Right renal cortex interstitium (tissue), 3 donors: ENCODE measurements around the gene APOL1. TPM values are rescaled to one million over a fixed set of nuclear protein-coding genes. Genes with fewer than 3 reads are reported as not detected.
"Not testable (repeated sequence)": the region's sequence is repeated elsewhere in the genome, so short reads cannot be mapped to it uniquely, and the experiment has no call there.

Source experiments
- DNase-seq, 3 donors: peaks; one replicate each; pipeline ENCODE4 v3.0.0-alpha.2; 2013; ENCODE audit warnings: low read depth in 3 of 3, low spot score in 2 of 3
- polyA plus RNA-seq, 3 donors: library from polyadenylated mRNA; unstranded; fragments of 120-200 nt; gene quantifications; one replicate each; pipeline ENCODE4 v1.2.1, GENCODE V29; 2013; ENCODE audit not compliant: insufficient read length in 3 of 3

Gene APOL1
- polyA plus RNA-seq, 3 donors = 12.3 to 13.7 (median 13.1) TPM

DNA sequence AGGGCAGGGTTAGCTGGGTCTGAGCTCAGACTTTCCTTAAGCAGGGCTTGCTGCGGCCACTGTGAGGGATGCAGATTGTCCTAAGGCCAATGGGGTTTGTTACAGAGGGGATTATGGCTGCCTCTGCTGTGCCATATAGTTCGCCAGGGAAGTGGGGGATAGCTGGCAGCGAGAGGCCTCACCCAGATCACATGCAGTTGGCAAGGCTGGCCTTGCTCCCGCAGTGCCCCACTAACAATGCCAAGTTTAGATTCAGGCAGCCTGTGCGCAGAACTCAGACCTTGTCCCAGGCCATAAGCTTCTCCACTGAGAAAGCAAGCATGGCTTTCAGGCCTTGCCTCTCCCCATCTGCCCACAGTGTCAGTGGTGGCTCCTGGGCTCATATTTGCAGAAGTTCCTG lies 8.9 kb upstream of the APOL1 start:
- no peak for DNase-seq

DNA sequence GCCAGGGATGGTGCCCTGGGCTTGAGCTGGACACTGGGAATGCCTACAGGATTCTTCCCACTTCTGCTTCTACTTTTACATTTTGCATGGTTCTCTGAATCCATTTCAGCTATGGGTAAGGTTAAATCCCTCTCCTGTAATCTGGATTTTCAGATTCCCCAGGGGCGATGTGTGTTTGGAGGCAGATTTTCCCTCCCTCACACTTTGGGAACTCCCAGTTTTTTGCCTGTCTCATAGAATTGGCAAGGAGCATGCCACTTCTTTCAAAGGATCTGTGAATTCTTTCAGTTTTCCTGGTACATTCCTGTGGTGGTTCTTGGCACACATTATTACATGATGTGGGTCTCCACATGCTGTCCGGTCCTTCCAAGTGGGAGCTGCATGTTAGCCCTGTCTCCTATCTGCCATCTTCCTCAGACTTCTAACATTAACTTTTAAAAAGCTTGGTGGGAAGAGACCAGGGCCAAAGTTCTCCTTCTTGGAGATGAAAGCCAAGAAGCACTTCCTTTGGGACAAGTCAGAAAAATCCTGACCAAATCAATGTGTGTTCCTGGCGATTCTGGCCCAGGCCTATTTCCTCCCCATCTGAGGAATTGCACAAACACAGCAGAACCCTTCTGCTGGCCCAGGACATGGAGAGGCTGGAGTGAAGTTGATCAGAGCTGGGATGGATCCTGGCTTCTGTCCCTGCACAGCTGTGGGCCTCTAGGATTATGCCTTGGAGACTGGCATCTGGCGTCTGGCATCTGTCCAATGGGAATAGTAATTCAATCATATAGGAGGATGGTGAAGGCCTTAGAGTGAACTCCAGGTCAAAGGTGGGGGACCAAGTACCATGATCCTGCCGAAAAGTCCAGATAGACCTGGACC lies 8.2 kb upstream of the APOL1 start:
- no peak for DNase-seq

DNA sequence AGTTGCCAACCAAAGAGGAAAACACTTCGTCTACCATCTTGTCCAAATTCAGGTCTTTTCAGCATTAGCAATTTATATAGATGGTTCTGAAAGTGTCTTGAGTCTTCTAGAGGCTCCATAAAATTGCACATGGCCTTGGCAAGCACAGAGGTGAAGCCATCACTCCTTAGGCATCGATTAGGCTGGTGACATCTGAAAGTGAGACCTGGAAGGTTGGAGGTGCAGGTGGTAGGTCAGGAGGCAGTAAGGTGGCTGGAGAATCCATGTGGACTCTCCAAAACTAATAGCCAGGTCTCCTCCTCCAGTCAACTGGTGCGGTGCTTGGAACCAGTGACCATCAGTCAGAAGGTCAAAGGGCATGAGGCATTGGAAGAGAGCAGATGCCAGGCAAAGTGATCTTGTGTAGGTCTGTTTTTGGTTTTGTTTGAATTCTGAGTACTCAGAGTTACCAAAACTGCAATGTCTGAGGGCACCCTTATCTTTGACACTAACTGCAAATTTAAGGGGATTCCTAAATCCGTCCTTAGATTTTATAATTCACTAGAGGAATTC lies 7.1 kb upstream of the APOL1 start:
- DNase-seq = no peak

DNA sequence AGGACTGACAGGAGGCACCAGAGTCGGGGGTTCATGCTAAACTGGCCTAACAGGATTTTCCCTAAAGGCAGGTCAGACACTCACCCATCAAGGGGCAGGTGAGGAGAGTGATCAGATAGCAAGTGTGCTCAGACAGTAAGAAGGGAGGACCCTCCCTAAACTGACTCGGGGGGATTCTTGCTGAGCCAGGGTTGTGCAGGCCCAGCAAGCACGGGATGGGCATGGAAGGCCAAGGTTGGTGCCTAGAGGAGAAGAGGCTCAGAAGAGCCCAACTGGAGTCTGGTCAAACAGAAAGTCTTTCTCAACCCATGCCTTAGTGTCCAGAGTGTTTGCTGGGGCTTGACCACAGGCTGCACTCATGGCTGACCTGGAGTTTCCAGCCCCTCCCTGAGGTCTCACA lies 6.2 kb upstream of the APOL1 start:
- no peak for DNase-seq

DNA sequence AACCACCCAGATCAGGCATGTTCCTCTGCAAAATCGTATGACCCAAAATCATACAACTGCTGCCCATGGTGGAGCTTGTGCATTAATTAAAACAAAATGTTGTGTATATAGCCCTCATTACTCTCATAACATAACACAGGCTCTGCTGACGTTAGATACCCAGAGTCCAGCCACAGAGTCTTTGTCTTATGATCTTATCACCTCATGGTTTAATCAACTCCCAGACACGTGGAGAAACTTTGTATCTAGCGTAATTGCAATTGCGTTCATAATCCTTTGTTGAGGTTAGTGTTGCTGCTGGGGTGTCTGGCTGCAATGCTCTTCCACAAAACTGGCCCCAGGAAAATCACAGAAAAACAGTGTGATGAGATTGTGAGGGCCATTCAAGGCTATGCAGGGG lies 5.0 kb upstream of the APOL1 start:
- no peak for DNase-seq

DNA sequence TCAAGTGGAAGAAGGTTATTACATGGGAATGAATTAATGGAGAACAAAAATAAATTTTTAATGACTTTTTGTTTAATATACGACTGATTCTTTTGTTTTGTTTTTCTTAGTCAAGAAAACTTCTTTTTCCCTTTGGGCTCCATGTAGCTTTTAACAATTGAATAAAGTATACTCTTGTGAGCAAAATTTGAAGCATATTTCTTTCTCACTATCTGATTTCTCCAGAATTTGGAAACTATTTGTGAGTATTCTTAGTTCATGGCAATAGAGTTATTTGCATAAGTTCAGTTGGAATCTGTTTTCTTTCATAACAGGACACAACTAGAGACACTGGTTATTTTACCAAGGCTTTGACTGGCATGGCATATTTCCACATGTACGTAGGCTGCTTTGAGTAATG lies 3.8 kb upstream of the APOL1 start:
- no peak for DNase-seq

DNA sequence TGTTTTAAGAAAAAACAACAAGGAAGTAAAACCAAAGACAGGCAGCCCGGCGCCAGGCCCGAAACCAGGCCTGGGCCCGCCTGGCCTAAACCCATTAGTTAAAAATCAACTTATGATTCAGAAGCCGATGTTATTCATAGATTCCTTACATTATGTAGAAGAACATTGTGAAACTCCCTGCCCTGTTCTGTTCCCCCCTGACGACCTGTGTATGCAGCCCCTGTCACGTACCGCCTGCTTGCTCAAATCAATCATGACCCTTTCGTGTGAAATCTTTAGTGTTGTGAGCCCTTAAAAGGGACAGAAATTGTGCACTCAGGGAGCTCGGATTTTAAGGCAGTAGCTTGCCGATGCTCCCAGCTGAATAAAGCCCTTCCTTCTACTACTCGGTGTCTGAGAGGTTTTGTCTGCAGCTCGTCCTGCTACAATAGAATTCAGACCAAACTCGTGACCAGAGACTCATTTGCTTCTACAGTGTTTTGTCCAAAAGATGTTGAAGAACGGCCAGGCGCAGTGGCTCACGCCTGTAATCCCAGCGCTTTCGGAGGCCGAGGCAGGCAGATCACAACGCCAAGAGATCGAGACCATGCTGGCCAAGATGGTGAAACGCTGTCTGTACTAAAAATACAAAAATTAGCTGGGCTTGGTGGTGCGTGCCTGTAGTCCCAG lies 2.5 kb upstream of the APOL1 start:
- not testable (repeated sequence) for DNase-seq

DNA sequence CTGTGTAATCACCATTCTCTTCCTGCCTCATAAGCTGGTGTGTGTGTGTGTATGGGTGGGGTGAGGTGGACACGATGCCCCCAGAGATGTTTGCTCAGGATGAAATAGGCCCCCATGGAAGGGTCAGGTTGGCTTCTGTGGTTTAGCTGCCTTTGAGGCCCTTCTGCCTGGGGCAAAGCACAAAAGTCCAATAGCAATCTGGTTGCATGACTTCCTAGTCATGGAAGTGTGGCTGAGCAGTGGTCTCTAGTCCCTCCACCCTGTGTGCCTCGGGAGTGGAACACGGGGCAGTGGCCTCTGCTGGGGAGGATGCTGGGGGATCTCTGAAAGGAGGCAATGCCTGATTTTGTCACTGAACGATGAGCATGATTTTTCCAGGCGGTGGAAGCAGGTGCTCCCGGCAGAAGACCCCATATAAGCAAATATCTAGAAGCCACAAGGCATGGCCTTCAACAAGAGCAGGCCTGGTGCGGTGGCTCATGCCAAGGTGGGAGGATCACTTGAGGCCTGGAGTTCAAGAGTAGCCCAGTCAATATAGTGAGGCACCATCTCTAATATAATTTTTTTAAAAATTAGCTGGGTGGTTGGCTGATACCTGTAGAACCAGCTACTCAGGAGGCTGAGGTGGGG lies 839 bp upstream of the APOL1 start:
- not testable (repeated sequence) for DNase-seq

DNA sequence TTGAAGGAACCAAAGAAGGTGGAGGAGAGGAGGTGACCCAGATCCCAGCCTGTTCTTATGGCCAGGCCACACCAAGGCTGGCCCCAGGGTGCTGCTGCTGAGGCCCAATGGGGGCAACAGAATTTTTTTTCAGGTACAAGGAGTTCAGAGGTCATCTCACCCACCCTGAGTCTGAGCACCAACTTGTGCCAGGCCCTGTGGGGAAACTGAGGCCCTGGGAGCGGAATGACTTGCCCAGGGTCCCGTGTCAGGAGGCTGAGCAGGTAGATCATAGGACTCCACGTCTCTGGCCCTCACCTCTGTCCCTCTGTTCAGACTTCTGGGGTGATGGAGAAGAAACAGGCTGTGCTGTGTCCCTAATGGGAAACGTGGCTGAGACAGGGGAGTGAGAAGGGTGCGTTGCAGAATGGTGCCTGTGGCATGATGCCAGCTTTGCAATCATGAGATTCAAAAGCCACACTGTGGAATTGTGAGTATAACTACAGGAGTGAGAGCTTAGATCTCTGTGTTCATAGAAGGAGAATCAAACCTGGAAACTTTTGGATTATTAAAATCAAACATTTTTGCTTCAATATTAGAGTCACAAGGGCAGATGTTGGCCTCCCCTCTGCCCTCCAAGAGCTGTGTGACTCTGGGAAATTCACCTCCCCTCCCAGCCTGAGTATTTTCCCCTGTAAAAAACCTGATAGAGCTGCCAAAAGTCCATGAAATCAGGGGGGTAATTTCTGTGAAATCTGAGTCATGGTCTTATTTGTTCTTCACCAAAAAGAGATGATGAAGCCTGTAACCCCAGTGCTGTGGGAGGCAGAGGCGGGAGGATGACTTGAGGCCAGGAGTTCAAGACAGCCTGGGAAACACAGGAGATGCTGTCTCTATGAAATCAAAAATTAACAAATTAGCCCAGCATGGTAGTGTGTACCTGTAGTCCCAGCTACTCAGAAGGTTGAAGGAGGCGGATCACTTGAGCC lies 874 bp downstream of the APOL1 start:
- no peak for DNase-seq

DNA sequence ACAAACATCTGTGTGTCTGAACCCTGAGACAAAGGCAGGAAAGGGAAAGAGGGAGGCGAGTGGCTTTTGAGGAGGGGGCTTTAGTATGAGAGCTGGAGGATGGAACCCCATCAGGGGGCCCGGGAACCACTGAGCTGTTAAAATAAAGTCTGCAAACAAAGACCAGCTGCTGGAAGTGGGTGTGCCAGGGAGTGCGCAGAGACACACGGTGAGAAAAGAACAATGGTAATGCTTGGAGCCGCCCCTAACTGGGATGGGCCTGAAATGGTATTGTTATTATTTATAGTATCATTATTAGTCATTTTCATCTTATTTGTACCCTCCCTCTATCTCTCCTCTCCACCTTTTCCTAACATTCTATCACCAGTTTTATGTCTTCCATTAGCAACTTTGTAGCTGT lies 2.6 kb downstream of the APOL1 start:
- DNase-seq = not testable (repeated sequence)

DNA sequence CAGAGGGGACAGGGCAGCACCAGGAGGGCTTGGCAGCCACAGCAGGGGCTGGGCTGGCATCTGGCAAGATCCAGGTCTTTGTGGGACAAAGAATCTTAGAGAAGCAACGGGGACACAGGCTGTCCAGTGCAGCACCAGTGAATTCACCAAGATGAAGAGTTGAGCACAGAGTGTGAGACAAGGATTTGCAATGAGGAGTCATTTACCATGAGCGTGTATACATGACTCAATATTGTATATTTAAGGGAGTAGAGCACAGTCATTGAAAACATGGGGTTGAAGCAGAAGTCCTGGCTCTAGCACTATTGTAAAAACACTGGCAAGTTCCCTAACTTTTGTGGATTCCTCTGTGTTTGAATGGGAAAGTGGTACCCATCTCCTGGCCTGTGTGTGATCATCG lies 3.5 kb downstream of the APOL1 start:
- DNase-seq = no peak

DNA sequence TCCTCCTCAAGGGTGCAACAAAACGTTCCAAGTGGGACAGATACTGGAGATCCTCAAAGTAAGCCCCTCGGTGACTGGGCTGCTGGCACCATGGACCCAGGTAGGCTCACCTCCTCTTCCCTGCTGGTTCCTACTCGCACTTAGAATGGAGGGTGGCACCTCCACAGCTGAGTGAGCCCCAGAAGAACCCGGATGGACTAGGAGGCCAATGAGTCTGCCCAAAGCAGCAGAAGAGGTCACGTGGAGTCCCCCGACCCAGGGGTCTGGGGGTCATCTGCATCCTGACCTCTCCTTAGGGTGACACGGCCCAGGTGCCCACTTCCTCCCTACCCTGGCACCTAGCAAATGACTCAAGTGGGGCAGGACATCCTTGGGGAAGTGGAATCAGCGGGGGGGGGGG lies 4.4 kb downstream of the APOL1 start:
- no peak for DNase-seq

DNA sequence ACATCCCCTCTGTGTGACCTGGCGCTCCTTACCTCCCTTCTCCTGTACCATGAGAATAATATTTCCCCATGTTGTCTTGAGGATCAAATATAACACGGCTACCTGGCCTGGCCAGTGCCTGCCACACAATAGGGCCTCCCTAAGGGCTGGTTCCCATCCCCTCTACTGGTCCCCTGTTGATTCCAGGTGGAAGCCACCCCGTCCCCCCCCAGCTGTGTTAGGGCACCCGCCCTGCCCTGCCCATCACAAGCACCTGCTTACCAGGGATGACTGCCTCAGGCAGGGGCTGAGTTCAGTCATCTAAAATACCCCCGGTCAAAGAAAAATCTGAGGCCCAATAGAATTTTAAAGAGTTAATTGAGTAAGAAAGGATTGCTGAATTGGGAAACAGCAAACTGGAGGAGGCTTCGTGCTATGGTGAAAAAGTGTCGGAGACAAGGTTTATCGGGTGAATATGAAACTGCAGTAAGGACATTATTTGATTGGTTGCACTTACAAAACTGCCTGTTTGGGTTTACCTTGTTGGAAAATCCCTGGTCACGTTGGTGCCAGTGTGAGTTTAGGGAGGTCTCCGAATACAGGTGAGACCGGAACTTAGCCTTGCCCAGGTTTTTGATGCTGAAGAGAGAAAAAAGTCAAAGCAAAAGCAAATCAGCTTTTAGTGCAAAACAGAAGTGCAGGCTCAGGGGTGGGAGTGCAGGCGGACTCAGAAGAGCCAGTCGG lies 5.2 kb downstream of the APOL1 start:
- no peak for DNase-seq

DNA sequence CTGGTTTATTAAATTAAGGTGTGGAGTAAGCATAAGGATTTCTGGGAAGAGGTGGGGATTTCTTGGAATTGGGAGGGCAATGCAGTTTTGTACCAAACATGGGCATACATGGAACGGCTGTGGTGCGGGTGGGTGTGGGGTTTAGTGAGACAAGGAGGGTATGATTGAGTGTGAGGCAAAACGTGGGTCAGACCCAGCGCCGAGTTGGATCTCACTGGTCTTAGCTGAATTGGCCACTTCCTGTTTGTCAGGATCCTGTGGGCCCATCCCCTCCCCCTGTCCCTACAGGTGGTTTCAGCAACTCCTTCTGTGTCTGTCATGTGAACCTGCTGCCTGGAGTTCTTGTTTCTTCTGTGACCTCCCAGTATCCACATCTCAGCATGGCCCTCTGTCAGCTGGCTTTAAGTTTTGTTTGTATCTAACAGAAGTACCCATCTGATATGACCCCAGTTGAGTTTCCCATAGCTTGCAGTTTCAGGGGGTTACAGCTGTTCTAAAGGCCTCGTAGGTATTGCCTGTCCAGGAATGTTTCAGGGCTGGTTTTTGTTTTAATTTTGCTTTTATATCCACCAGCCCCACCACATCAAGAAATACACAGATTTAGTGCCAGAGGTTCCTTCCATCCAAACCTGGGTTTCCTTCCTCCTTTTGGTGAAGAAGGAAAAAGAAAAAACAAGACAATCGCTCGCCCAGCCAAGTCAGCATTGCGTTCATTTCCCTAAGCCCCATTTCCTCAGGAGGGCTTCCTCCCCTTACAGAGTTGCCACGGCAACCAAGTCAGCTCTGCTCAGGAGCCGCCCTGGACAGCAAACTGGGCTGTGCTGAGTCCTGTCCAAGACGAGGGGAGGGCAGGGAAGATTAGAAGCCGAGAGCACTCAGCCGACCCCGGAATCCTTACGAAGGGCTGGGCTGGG lies 6.0 kb downstream of the APOL1 start:
- no peak for DNase-seq

DNA sequence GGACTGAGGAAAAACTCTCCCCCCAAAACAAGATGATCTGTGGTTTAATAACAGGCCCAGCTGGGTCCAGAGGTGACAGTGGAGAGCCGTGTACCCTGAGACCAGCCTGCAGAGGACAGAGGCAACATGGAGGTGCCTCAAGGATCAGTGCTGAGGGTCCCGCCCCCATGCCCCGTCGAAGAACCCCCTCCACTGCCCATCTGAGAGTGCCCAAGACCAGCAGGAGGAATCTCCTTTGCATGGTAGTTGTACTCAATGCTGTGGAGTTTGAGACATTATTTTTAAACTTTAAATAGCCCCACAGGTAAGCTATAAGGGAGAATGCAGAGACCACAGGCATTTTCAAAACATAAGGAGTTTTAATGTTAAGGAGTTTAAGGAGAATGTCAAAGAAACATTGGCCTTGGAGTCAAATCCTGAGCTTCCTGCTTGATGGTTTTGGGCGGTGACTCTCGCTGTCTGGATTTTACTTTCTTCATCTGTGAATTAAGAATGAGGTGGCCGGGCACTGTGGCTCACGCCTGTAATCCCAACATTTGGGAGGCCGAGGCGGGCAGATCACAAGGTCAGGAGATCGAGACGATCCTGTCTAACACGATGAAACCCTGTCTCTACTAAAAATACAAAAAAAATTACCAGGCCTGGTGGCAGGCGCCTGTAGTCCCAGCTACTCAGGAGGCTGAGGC lies 6.8 kb downstream of the APOL1 start:
- no peak for DNase-seq

DNA sequence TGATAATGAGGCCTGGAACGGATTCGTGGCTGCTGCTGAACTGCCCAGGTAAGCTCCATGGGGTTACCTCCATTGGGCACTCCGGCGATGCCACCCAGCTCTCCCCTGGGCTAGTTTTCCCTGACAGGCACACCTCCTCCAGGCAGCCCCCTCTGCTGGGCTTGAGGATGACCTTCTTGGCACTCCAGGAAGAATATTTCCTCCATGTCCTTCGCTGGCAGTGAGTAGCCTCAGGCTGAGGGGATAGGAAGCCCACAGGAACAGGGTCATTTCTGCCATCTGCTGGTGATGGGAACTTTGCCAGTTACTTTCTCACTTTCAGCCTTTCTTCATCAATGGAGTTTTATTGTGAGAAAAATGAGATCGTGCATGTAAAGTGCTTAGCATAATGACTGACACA lies 8.7 kb downstream of the APOL1 start:
- not testable (repeated sequence) for DNase-seq

DNA sequence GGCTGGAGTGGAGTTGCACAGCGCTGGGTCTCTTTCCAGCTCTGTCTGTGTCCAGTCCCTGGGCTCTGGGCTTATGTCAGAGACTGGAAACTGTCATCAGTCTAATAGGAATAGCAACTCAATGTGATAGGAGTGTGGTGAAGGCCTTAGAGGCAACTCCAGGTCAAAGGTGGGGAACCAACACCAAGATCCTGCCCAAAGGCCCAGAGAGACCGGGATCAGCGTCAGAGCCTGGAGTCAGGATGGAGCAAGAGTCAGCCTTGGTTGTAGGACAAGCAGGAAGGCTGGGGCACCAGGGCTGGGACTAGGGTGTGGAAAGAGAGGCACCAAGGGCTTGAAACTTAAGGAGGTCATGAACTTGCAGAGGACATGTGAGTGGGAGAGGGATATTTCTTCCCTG lies 9.4 kb downstream of the APOL1 start:
- DNase-seq = not testable (repeated sequence)

DNA sequence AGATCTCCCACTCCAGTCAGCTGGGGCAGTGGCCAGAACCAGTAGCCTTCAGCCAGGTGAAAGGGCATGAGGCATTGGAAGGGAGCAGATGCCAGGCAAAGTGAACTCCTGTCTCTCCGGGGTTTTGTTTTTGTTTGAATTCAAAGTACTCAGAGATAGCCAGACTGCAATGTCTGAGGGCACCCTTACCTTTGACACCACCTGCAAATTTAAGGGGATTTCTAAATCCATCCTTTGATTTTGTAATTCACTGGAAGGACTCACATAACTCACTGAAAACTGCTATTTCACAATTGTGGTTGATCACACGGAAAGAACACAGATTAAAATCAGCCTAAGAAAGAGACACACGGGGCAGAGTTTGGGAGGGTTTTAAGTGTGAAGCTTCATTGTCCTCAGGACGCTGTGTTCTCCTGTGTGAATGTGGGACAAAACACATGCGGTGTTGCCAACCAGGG lies 10.3 kb downstream of the APOL1 start:
- DNase-seq = not testable (repeated sequence)
